GM12892 (cell line): ENCODE results near the gene CCDC192.

Experiments used
- POLR2A ChIP-seq: IDR thresholded peaks from 2 replicates; pipeline ENCODE4 v1.6.1; 2011; ENCODE audit warnings: low read depth, low read length, control low read depth
- POLR2AphosphoS5 ChIP-seq: IDR thresholded peaks from 2 replicates; pipeline ENCODE4 v1.6.1; 2011; ENCODE audit warnings: low read depth, low read length, control low read depth

GRCh38 chr5:127774221-127774620 lies 71.0 kb downstream of the CCDC192 start:
- TF ChIP-seq POLR2AphosphoS5 (no peak), POLR2A (no peak)
